Neural progenitor cell (in vitro differentiated cells): ENCODE measurements around the gene OR10H5.

Experiments
- CTCF ChIP-seq: fragments of 200-600 bp; sonication (generic); IDR thresholded peaks from 2 replicates; pipeline ENCODE4 v1.5.1; 2017; ENCODE audit warnings: antibody characterized with exemption, mild to moderate bottlenecking
- EZH2phosphoT487 ChIP-seq: fragments of 200-600 bp; sonication (generic); IDR thresholded peaks from 2 replicates; pipeline ENCODE4 v1.6.1; 2017; ENCODE audit warnings: antibody characterized with exemption

GRCh38 chr19:15769586-15769985, 17.9 kb upstream of the OR10H5 start:
- TF ChIP-seq CTCF: no peak
- no peak for TF ChIP-seq EZH2phosphoT487
